AG04449 (cell line): ENCODE measurements around the gene PRKCSH.

Experiments
- CTCF ChIA-PET: fragments of 350-600 bp; formaldehyde crosslinking; extraction: SDS; loops from one replicate; lab custom pipeline; 2021; ENCODE audit warnings: antibody characterized with exemption; lab: Yijun Ruan, JAX
- POLR2A ChIA-PET: fragments of 400-600, 350-600 bp; formaldehyde crosslinking; extraction: SDS; loops from one replicate; lab custom pipeline; 2020; ENCODE audit warnings: antibody characterized with exemption, inconsistent platforms; lab: Yijun Ruan, JAX
- DNase-seq: peaks from one replicate; pipeline ENCODE4 v3.0.0-alpha.2; 2010; ENCODE audit warnings: low read depth, low spot score
- H3K4me3 ChIP-seq: 2 replicates; pipeline ENCODE4 v1.5.1; 2011; ENCODE audit warnings: low read depth, mild to moderate bottlenecking, control low read depth, low read length
- TF ChIP-seq, protein P1 (sequence below): IDR thresholded peaks from one replicate; pipeline ENCODE4 v1.5.1; 2011; ENCODE audit warnings: mild to moderate bottlenecking, moderate library complexity, low read length, control low read depth, inconsistent platforms; ENCODE audit not compliant: insufficient read depth; ENCODE audit errors: missing control alignments

PRKCSH gene

DNA sequence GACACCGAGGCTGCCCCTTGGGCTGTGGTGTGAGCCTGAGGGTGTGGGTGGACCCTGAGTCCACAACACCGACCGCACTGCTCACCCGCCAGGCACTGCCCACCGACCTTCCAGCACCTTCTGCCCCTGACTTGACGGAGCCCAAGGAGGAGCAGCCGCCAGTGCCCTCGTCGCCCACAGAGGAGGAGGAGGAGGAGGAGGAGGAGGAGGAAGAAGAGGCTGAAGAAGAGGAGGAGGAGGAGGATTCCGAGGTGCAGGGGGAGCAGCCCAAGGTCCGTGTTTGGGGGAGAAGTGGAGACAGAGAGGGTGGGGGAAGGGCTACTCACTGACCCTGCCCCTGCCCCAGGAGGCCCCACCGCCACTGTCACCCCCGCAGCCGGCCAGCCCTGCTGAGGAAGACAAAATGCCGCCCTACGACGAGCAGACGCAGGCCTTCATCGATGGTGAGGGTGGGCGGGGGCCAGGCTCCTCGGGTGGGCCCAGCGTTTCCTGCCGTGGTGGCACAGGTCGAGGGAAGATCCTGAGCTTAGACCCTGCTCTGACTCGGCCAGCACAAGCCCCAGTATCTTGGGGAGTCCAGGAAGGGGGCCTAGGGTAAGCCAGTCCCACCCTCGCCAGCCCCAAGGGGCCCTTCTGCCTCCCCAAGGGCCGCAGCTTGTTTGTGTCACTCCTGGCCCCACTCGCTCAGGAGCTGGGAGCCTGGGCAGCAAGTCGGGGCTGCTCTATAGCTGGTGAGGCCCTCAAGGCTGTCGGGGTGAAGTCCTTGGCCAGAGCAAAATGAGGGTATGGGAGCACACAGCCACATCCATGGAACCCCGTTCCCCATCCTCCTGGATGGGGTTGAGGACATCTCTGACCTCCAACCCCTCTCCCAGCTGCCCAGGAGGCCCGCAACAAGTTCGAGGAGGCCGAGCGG is 12.2 kb downstream of the PRKCSH start:
- ChIA-PET POLR2A (no interaction called here), CTCF (interaction anchor here (0.6 to 2.1 kb wide), 8 partner anchors 9 to 157 kb away, joined by 3 to 9 read pairs (median 4); partner anchors contain the start of gene SWSAP1)
- TF ChIP-seq, protein P1, sequence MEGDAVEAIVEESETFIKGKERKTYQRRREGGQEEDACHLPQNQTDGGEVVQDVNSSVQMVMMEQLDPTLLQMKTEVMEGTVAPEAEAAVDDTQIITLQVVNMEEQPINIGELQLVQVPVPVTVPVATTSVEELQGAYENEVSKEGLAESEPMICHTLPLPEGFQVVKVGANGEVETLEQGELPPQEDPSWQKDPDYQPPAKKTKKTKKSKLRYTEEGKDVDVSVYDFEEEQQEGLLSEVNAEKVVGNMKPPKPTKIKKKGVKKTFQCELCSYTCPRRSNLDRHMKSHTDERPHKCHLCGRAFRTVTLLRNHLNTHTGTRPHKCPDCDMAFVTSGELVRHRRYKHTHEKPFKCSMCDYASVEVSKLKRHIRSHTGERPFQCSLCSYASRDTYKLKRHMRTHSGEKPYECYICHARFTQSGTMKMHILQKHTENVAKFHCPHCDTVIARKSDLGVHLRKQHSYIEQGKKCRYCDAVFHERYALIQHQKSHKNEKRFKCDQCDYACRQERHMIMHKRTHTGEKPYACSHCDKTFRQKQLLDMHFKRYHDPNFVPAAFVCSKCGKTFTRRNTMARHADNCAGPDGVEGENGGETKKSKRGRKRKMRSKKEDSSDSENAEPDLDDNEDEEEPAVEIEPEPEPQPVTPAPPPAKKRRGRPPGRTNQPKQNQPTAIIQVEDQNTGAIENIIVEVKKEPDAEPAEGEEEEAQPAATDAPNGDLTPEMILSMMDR = no peak
- DNase-seq = no peak
- no peak overlapping the region for H3K4me3 ChIP-seq

- CTCF ChIA-PET = interaction anchor here (0.6 to 2.1 kb wide), 6 partner anchors 21 to 158 kb away, joined by 3 to 9 read pairs (median 6); no protein-coding TSS in a partner anchor
- no peak overlapping the region for H3K4me3 ChIP-seq
- POLR2A ChIA-PET = no interaction called here
- TF ChIP-seq, protein P1 = no peak
- DNase-seq = no peak
Observed at GRCh38 chr19:11448410-11448809, 13.0 kb downstream of the PRKCSH start.

DNA sequence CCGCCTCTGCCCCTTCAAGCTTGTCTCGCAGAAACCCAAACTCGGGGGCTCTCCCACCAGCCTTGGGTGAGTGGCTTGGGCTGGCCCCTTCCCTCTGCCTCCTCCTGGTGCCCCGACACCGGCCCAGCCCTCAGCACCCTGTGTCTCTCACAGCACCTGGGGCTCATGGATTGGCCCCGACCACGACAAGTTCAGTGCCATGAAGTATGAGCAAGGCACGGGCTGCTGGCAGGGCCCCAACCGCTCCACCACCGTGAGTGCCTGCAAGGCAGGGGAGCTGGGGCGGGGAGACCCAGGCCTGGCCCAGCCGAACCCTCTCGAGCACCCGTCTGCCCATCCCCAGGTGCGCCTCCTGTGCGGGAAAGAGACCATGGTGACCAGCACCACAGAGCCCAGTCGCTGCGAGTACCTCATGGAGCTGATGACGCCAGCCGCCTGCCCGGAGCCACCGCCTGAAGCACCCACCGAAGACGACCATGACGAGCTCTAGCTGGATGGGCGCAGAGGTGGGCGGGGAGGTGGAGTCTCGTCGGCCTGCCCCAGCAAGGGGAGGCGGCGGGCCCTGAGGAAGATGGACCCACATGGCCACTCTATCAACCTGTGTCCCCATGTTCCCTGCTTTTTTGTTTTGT is 13.6 kb downstream of the PRKCSH start:
- ChIA-PET POLR2A (no interaction called here), CTCF (interaction anchor here (0.8 to 2.1 kb wide), 6 partner anchors 21 to 159 kb away, joined by 3 to 8 read pairs (median 4); partner anchors contain the start of gene TSPAN16)
- H3K4me3 ChIP-seq = no peak overlapping the region
- TF ChIP-seq, protein P1 = no peak
- no peak for DNase-seq

DNA sequence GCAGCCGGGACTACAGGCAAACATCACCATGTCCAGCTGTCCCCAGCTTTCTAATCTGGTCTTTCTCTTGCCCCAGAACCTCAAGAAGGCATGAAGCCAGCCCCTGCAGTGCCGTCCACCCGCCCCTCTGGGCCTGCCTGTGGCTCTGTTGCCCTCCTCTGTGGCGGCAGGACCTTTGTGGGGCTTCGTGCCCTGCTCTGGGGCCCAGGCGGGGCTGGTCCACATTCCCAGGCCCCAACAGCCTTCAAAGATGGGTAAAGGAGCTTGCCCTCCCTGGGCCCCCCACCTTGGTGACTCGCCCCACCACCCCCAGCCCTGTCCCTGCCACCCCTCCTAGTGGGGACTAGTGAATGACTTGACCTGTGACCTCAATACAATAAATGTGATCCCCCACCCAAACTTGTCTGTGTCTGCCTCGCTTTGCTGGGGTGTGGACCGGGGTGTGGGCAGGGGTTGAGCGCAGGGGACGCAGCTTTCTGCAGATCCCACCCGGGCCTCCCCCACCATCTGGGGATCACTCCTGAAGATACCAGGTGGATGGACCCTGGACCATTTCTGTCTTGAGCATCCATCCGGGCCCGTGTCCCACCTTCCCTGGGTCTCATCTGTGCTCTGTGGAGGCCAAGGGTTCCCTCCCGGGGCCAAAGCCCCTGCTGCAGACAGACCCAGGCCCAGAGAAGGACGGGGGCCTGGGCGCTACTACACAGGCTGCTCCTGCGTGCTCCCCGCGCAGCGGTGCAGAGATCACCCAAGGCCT is 15.3 kb downstream of the PRKCSH start:
- no peak for DNase-seq
- CTCF ChIA-PET = interaction anchor here (1.4 kb wide), 1 partner anchor 32 kb away, joined by 3 read pairs; no protein-coding TSS in a partner anchor
- POLR2A ChIA-PET = no interaction called here
- no peak overlapping the region for H3K4me3 ChIP-seq
- TF ChIP-seq, protein P1 = no peak

DNA sequence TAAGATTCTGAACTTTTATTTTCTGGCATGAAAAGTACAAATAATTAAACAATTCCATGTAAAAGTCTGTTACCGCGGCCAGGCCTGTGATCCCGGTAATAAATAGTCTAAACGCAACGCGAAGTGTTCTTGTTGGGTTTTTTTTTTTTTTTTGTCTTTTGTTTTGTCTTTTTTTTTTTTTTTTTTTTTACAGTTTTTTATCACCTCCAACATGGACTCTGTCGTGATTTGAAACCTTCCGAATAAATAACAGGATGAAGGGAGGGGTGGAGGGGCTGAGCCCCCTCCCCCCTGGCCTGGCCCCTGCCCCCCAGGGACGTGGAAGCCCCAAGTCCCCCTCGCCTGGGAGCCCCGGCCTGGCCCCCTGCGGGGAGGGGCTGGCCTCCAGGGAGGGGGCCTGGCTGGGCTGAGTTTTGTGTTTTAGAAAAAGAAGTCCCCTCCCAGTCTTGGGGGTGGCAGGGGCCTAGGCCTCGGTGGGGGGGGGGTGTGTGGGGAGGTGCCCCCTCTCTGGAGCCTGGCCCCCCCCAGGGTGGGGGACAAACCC is 16.0 kb downstream of the PRKCSH start:
- TF ChIP-seq, protein P1 = no peak
- CTCF ChIA-PET = no interaction called here
- no peak for DNase-seq
- no peak overlapping the region for H3K4me3 ChIP-seq
- POLR2A ChIA-PET = no interaction called here
